Neuron (in vitro differentiated cells): Measurements from ENCODE around the gene NME7.

ENCODE experiments used
- H2AFZ ChIP-seq: one replicate; pipeline ENCODE4 v1.6.1; 2013; ENCODE audit warnings: low read depth, mild to moderate bottlenecking, inconsistent platforms, low read length, moderate library complexity
- H3K27me3 ChIP-seq: one replicate; pipeline ENCODE4 v1.6.1; 2013; ENCODE audit warnings: low read length; ENCODE audit not compliant: insufficient read depth
- H3K36me3 ChIP-seq: one replicate; pipeline ENCODE4 v1.6.1; 2013; ENCODE audit warnings: low read length; ENCODE audit not compliant: insufficient read depth
- H3K4me1 ChIP-seq: one replicate; pipeline ENCODE4 v1.6.1; 2013; ENCODE audit warnings: low read length; ENCODE audit not compliant: insufficient read depth
- H3K4me3 ChIP-seq: 2 replicates; pipeline ENCODE4 v1.5.1; 2013; ENCODE audit warnings: mild to moderate bottlenecking, low read length, moderate library complexity
- H3K9me3 ChIP-seq: one replicate; pipeline ENCODE4 v1.6.1; 2013; ENCODE audit warnings: low read length

The NME7 gene

DNA sequence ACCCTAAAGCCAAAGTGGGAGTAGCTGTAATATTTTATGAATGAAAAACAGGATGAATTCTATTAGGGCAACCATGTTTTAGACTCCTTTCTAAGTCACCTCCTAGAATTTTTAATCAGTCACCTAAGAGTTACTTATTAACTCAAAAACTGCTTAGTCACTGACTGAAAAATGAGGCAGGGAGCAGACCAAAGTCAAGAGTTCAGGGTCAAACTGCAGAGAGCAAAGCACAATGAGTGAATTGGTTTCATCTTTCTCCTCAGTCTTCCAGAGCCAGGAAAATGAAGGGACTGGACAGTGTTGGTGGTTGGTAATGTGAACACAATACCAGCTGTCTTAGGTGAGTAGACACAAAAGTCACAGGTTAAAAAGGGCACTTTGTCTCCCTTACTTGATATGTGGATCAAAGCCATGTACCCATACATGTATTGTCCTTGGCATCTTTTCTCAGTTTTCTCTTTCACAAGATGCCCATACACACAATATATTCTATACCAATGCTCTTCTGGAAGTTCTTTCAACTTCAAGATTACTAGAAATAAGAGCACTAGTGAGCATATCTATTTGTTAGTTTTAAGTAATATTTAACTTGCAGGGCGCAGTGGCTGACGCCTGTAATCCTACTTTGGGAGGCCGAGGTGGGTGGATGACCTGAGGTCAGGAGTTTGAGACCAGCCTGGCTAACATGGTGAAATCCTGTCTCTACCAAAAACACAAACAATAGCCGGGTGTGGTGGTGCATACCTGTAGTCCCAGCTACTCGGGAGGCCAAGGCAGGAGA lies 218.9 kb downstream of the NME7 start:
- H3K4me1 ChIP-seq: peaks cover 5% of the 10 kb centered on the region
- no peak overlapping the region for H3K4me3 ChIP-seq
- no peaks in the 10 kb centered on the region for H3K27me3 ChIP-seq
- no peak overlapping the region for H2AFZ ChIP-seq
- no peaks in the 10 kb centered on the region for H3K36me3 ChIP-seq
- no peaks in the 10 kb centered on the region for H3K9me3 ChIP-seq

GRCh38 chr1:169146576-169147214 lies 220.9 kb downstream of the NME7 start:
- Histone ChIP-seq H2AFZ (no peak overlapping the region), H3K9me3 (no peaks in the 10 kb centered on the region), H3K4me1 (peaks cover 5% of the 10 kb centered on the region), H3K27me3 (no peaks in the 10 kb centered on the region), H3K36me3 (no peaks in the 10 kb centered on the region), H3K4me3 (no peak overlapping the region)

DNA sequence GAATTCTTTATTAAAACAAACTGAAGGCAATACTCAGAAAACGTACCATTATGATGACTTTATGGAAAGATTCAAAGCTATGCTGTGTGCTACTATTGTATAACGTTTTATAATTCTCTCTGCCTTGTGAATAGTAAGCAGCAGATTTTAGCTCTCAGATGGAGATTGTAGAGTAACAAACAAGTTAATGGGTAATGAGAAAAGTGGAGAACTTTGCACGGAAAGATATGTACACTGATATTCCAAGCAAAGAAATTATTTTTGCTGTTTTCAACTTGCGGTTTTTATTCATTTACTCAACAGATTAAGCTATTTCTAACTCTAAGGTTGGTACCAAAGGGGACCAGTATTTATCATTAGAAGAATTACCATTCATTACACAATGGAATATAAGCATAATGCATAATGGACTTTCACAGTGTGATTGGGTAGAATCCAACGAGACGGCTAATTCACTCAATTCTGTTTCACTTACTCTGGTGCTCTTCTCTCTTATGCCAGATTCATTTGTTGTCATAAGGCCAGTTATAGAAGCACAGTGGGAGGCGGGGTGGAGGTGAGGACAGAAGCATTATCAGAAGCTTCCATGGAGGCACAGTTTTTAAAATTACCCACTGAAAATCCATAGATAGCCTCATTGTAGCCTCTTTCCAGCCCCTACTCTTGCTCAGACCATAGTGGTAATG lies 222.5 kb downstream of the NME7 start:
- Histone ChIP-seq H2AFZ (no peak overlapping the region), H3K4me1 (peaks cover 5% of the 10 kb centered on the region), H3K4me3 (no peak overlapping the region), H3K36me3 (no peaks in the 10 kb centered on the region), H3K27me3 (no peaks in the 10 kb centered on the region), H3K9me3 (no peaks in the 10 kb centered on the region)

DNA sequence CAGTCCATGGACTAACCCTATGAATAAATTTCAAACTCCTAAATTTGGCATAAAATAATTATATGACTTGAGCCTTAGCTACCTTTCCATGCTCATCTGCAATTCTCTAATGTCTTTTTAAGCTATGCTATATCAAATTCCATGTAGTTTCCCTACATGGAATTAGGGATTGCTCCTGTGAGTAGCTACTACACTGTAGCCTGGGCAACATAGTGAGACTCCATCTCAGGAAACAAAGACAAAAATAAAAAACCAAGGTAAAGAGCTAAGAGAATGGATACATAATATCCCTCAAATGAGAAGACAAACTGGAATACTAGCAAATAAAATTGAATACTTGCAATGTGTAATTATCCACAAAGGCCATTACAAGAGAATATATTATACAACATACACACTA lies 223.6 kb downstream of the NME7 start:
- Histone ChIP-seq H3K9me3 (no peaks in the 10 kb centered on the region), H3K27me3 (no peaks in the 10 kb centered on the region), H2AFZ (no peak overlapping the region)

GRCh38 chr1:169143346-169143745 lies 224.3 kb downstream of the NME7 start:
- Histone ChIP-seq H3K27me3 (no peaks in the 10 kb centered on the region), H3K4me1 (peaks cover 5% of the 10 kb centered on the region), H3K4me3 (no peak overlapping the region), H2AFZ (no peak overlapping the region), H3K36me3 (no peaks in the 10 kb centered on the region), H3K9me3 (no peaks in the 10 kb centered on the region)

More for the DNA sequence above, 223.6 kb downstream of the NME7 start:
- Histone ChIP-seq H3K4me1 (peaks cover 5% of the 10 kb centered on the region), H3K4me3 (no peak overlapping the region), H3K36me3 (no peaks in the 10 kb centered on the region)

DNA sequence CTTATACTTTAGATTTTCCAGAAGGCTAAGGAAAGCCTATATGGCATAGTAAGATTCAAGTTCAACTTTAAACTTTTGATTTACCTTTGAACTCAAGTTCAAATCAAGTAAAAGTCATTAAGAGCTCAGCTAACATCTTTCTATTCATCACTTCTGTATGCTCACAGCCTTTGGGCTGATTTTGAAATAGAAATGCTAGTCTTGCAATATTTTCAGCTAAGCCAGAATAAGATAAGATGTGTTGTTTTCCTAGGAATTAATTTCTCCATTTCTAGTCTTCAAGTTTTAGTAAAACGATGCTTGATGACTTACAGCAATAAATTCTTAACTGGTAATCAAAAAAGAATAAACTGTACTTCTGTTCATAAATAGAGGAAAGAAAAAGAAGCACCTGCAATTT lies 225.5 kb downstream of the NME7 start:
- Histone ChIP-seq H2AFZ (no peak overlapping the region), H3K36me3 (no peaks in the 10 kb centered on the region), H3K4me3 (no peak overlapping the region), H3K9me3 (no peaks in the 10 kb centered on the region), H3K27me3 (no peaks in the 10 kb centered on the region), H3K4me1 (peaks cover 5% of the 10 kb centered on the region)

DNA sequence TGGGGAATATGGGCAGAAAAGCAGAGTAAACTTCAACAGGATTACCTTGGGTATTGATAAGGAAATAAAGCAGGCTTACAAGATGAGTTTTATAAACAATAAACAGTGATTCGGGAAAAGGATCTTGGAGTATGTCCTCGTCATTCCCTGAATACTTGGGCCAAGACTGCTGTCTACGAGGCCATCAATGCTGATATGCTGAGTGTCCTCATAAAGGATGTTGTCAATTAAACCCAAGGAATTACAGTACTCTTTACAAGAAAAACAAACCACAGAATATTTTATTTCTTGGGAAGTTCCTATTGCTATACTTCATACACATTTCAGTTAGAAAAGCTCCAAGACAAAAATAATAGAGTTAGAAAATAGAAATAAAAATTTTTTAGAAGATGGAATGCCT lies 226.2 kb downstream of the NME7 start:
- Histone ChIP-seq H2AFZ (no peak overlapping the region), H3K36me3 (no peaks in the 10 kb centered on the region), H3K4me3 (no peak overlapping the region), H3K9me3 (no peaks in the 10 kb centered on the region), H3K27me3 (no peaks in the 10 kb centered on the region), H3K4me1 (no peaks in the 10 kb centered on the region)

- Histone ChIP-seq H2AFZ (no peak overlapping the region), H3K9me3 (no peaks in the 10 kb centered on the region), H3K4me3 (no peak overlapping the region), H3K27me3 (no peaks in the 10 kb centered on the region), H3K36me3 (no peaks in the 10 kb centered on the region), H3K4me1 (no peaks in the 10 kb centered on the region)
Observed at GRCh38 chr1:169138866-169139670, 228.5 kb downstream of the NME7 start.

- no peaks in the 10 kb centered on the region for H3K27me3 ChIP-seq
- peaks cover 7% of the 10 kb centered on the region for H3K36me3 ChIP-seq
- H3K4me1 ChIP-seq: no peaks in the 10 kb centered on the region
- H3K9me3 ChIP-seq: no peaks in the 10 kb centered on the region
- no peak overlapping the region for H2AFZ ChIP-seq
- no peak overlapping the region for H3K4me3 ChIP-seq
Observed at GRCh38 chr1:169137357-169137756, 230.2 kb downstream of the NME7 start.

- H3K4me3 ChIP-seq: no peak overlapping the region
- H2AFZ ChIP-seq: no peak overlapping the region
- peaks cover 35% of the 10 kb centered on the region for H3K36me3 ChIP-seq
- no peaks in the 10 kb centered on the region for H3K4me1 ChIP-seq
- no peaks in the 10 kb centered on the region for H3K27me3 ChIP-seq
- H3K9me3 ChIP-seq: no peaks in the 10 kb centered on the region
Observed at GRCh38 chr1:169133801-169134502, 233.6 kb downstream of the NME7 start.

- H3K4me3 ChIP-seq: no peak overlapping the region
- H2AFZ ChIP-seq: no peak overlapping the region
- peaks cover 43% of the 10 kb centered on the region for H3K36me3 ChIP-seq
- no peaks in the 10 kb centered on the region for H3K9me3 ChIP-seq
- H3K4me1 ChIP-seq: no peaks in the 10 kb centered on the region
- H3K27me3 ChIP-seq: no peaks in the 10 kb centered on the region
Observed at GRCh38 chr1:169133228-169133576, 234.4 kb downstream of the NME7 start.

GRCh38 chr1:169132512-169133227 lies 234.9 kb downstream of the NME7 start:
- Histone ChIP-seq H3K27me3 (no peaks in the 10 kb centered on the region), H3K4me1 (no peaks in the 10 kb centered on the region), H3K4me3 (no peak overlapping the region), H3K9me3 (no peaks in the 10 kb centered on the region), H3K36me3 (peaks cover 48% of the 10 kb centered on the region), H2AFZ (no peak overlapping the region)
